Activated gamma-delta T cell treated with anti-CD3 and anti-CD28 coated beads, Interleukin-2, amount 50 U/mL, for 16 hours (primary cell): ENCODE results near the gene DDX23.

Source experiments
- DNase-seq: peaks from one replicate; pipeline ENCODE4 v3.0.0-alpha.2; 2020; ENCODE audit warnings: low read depth

Gene DDX23

DNA sequence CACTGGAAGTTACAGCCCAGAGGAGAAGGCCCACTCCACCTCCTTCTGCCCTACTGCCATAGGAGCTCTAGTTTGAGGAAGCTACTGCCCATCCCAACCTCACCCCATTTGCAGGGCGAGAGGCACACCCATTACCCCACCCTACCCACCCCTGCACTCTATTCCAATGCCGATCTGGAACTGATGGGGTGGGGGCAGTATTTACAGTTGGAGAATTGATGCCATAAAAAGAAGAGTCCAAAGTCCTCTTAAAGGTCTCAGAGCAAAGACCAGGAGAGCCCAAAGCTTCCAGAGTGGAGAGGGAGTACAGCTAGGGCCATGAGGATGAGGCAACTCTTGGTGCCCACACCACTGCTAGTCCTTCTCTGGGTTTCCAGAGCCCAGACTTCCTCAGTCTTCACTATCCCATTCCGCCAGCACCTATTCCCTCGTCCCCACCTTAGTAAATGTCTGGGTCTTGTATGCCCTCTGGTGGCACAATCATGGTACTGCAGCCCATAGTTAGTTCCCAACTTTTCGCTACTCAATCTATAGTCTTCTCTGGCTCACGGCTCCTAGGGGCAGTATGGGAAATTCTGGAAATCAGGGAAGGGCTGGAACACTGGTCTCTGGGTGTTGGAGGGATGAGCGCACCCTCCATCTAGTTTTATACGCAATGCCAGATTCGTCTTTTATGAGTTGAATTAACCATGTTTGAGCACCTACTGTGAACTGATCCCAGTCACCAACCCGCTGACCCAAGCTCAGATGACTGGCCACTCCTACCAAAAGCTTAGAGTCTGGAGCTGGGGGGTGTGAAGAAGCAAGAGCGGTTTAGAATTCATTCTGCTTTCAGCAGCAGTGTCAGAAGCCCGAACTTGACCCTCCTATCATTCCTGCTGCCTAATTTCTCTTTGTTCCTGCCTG is 56.2 kb downstream of the DDX23 start:
- DNase-seq: peak; percentile 30

- DNase-seq: no peak
Observed at GRCh38 chr12:48794870-48795269, 57.1 kb downstream of the DDX23 start.

DNA sequence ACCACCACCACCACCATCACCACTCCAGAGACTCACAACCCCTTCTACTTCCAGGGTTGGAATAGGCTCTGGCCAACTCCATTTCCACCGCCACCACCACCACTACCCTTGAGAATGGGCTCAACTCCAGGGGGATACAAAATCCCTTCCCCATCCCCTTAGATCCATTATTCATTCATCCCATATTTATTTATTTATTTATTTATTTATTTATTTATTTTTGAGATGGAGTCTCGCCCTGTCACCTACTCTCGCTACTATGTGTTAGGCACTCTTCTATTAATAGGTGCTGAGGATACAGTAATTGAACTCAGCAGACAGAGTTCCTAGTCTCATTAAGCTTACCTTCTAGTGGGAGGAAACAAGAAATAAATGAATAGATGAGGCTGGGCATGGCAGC is 58.3 kb downstream of the DDX23 start:
- no peak for DNase-seq

DNA sequence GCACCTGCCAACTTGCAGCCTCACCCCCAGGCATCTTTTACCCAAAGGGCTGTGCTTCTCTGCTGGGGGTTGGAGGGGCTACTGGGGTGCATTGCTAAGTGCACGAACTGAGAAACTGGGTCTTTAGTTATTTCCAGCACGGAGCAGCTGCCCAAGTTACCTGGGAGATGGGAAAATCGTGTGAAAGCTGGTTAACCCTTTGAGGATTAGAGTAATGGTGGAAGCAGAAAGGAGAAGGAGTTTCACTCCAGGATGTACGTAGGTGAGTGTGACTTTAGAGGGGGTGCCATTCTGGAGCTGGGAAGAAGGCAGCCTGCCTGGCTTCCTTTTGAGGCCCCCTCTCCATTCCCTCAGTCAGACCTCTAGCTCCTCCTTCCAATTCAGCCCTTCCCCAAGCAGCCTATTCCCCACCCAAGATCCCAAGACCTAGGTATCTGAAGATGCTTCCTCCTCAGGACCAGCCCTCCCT is 62.1 kb downstream of the DDX23 start:
- DNase-seq: no peak

- DNase-seq: no peak
Observed at GRCh38 chr12:48788854-48789775, 62.8 kb downstream of the DDX23 start, which contains the start of gene ADCY6. Gene ADCY6 (minus strand): TSS chr12:48789089. CDS start chr12:48783434, 5,655 bp downstream.

- DNase-seq: no peak
Observed at GRCh38 chr12:48788524-48788853, 63.5 kb downstream of the DDX23 start.

DNA sequence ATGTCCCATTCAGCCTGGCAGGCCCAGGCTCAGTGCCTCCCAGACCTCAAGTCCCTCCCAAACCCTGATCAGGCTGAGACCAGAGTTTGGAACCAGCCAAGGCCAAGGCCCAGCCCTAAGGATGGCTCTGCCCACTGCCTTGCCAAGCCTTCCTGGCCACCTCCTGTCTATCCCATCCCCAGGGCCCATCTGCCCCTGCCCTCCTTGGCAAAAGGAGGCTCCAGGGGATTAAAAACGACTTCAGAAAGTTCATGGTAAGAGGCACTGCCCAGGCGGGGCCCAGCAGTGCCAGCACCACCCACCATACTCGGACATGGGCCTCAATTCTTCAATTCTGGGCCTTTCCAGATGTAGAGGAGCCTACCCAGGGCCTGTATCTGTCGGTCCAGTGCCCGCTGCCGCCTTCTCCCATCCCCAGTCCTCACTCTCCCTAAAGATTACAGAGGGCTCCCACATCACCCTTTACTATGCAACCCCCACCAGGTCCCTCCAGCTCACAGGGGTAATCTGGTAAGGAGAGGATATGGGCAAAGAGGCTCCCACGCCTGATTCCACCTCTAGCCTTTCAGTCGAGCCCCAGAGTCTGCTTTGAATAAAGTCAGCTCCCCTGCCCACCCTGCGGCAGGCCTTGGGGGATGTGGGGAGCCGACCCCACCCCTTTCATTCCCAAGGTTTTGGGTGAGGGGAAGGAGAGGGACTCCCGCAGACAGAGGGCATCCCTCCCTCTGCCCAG is 64.0 kb downstream of the DDX23 start:
- DNase-seq: no peak

GRCh38 chr12:48786591-48787544 is 65.1 kb downstream of the DDX23 start:
- DNase-seq: no peak

GRCh38 chr12:48783432-48783831 is 68.5 kb downstream of the DDX23 start:
- no peak for DNase-seq

- no peak for DNase-seq
Observed at GRCh38 chr12:48782457-48783395, 69.2 kb downstream of the DDX23 start.

DNA sequence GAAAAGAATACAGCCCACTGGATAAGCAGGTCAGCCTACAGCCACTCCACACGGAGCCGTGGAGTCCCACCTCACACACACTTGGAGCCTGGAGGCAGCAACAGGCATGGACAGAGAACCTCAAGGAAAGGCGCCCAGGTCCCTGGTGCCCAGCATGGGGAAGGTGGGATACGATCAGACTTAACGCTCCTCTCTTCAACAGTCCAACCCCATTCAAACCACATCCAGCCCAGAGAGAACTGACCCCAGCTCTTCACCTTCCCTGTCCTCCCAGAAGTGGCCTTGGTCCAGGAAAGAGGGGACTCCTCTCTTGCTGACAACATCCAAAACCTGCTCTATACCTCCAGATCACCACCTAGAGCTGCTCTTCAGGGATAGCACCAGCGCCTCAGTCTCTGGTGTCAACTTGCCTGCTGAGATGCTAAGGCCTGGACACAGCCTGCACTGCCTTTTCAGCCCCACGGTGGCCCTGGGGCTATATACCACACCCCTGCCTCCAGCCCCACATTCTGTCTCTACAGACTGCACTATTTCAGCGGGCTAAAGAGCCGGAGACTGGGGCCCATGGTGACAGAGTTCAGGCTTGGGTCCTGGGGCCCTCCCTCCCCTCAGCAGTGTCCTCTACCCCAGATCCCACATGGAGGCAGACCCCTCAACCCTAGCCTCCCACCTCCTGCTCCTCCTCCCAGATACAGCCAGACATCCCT is 70.1 kb downstream of the DDX23 start:
- DNase-seq: no peak

DNA sequence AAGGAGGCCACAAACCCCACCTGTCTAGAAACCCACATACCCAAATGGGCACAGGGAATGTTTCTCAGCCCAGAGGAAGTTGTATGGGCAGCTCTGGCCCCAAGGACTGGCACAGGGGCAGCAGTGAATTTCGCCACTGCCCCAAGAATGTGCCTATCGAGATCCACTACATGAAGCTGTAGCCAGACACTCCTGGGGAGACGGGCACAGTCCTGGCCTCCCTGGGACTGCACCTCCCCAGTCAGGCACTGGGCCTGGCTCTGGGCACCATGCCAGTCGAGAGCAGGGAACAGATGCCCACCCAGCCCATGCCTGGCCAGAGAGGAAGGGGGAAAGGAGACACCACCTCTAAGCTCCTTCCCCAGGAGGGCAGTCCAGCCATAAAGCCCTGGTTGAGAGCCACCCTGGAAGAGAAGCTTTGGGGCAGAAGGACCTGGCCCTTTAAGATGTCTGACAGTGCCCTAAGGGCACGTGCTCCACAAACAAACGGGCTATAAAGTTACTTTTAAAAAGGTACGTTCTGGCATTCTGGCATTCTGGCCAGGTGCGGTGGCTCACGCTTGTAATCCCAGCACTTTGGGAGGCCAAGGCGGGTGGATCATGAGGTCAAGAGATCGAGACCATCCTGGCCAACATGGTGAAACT is 71.5 kb downstream of the DDX23 start:
- no peak for DNase-seq

GRCh38 chr12:48779869-48780268 is 72.1 kb downstream of the DDX23 start:
- DNase-seq: no peak
